GM23248 (cell line): ENCODE measurements around the gene HMSD.

Experiments
- EZH2 ChIP-seq: fragments of 200-600 bp; sonication (generic); IDR thresholded peaks from 2 replicates; pipeline ENCODE4 v1.6.1; 2018; ENCODE audit warnings: antibody characterized with exemption, mild to moderate bottlenecking; ENCODE audit not compliant: insufficient read depth, poor library complexity, severe bottlenecking
- EZH2phosphoT487 ChIP-seq: fragments of 200-600 bp; sonication (generic); IDR thresholded peaks from 2 replicates; pipeline ENCODE4 v1.6.1; 2018; ENCODE audit warnings: antibody characterized with exemption, moderate library complexity, mild to moderate bottlenecking, low read depth; ENCODE audit not compliant: insufficient read depth

- TF ChIP-seq EZH2 (no peak), EZH2phosphoT487 (no peak)
Observed at GRCh38 chr18:63987743-63988142, 38.6 kb downstream of the HMSD start.
